Hepatocyte (in vitro differentiated cells): ENCODE data around the gene KRT16. TPM values are rescaled to one million over a fixed set of nuclear protein-coding genes. Genes with fewer than 3 reads are reported as not detected.

Source experiments
- DNase-seq: peaks from one replicate; pipeline ENCODE4 v3.0.0-alpha.2; 2016; ENCODE audit warnings: low spot score
- H2AFZ ChIP-seq: fragments of 200-600 bp; sonication (generic); 2 replicates; pipeline ENCODE4 v1.6.0; 2016; ENCODE audit warnings: antibody characterized with exemption, mild to moderate bottlenecking
- H3K27ac ChIP-seq: fragments of 200-600 bp; sonication (generic); 2 replicates; pipeline ENCODE4 v1.5.1; 2016; ENCODE audit warnings: mild to moderate bottlenecking
- H3K27me3 ChIP-seq: fragments of 200-600 bp; sonication (generic); 2 replicates; pipeline ENCODE4 v1.6.1; 2016
- H3K36me3 ChIP-seq: fragments of 200-600 bp; sonication (generic); replicated peaks from 2 replicates; pipeline ENCODE4 v1.5.1; 2016; ENCODE audit warnings: low read depth; ENCODE audit not compliant: insufficient read depth
- H3K4me1 ChIP-seq: fragments of 200-600 bp; sonication (generic); 2 replicates; pipeline ENCODE4 v1.5.1; 2016; ENCODE audit warnings: mild to moderate bottlenecking, moderate library complexity; ENCODE audit not compliant: insufficient read depth
- H3K4me2 ChIP-seq: fragments of 200-600 bp; sonication (generic); 2 replicates; pipeline ENCODE4 v1.6.0; 2016
- H3K4me3 ChIP-seq: fragments of 200-600 bp; sonication (generic); 2 replicates; pipeline ENCODE4 v1.5.1; 2016; ENCODE audit warnings: mild to moderate bottlenecking
- H3K79me2 ChIP-seq: fragments of 200-600 bp; sonication (generic); 2 replicates; pipeline ENCODE4 v1.6.0; 2017; ENCODE audit warnings: mild to moderate bottlenecking
- H3K9me2 ChIP-seq: fragments of 200-600 bp; sonication (generic); replicated peaks from 2 replicates; pipeline ENCODE4 v1.6.0; 2017; ENCODE audit warnings: mild to moderate bottlenecking; ENCODE audit not compliant: insufficient read depth
- H3K9me3 ChIP-seq: fragments of 200-600 bp; sonication (generic); 2 replicates; pipeline ENCODE4 v1.5.1; 2016; ENCODE audit warnings: low read depth, mild to moderate bottlenecking
- H4K20me1 ChIP-seq: fragments of 200-600 bp; sonication (generic); 2 replicates; pipeline ENCODE4 v1.6.0; 2016; ENCODE audit warnings: mild to moderate bottlenecking; ENCODE audit not compliant: insufficient read depth, poor library complexity, severe bottlenecking
- CTCF ChIP-seq: fragments of 200-600 bp; sonication (generic); IDR thresholded peaks from 2 replicates; pipeline ENCODE4 v1.5.1; 2016; ENCODE audit warnings: antibody characterized with exemption, mild to moderate bottlenecking; ENCODE audit not compliant: poor library complexity
- EZH2 ChIP-seq: fragments of 200-600 bp; sonication (generic); IDR thresholded peaks from 2 replicates; pipeline ENCODE4 v1.6.1; 2016; ENCODE audit warnings: antibody characterized with exemption, mild to moderate bottlenecking, borderline replicate concordance
- EZH2phosphoT487 ChIP-seq: fragments of 200-600 bp; sonication (generic); IDR thresholded peaks from one replicate; pipeline ENCODE4 v1.6.1; 2018; ENCODE audit warnings: antibody characterized with exemption, mild to moderate bottlenecking, low read depth, moderate library complexity; ENCODE audit not compliant: unreplicated experiment, severe bottlenecking
- WGBS: methylation state at CpG from one replicate; pipeline ENCODE4 v1.1.6; 2016; ENCODE audit warnings: low lambda C conversion rate; ENCODE audit errors: missing lambda C conversion rate; 5-methylcytosine and 5-hydroxymethylcytosine counted together
- polyA plus RNA-seq: library from polyadenylated mRNA; unstranded; fragments of >200 nt; fragmentation: Nextera tagmentation; extraction: Ambion mirVana; gene quantifications from 2 replicates; pipeline ENCODE4 v1.2.1, GENCODE V29; 2016
- total RNA-seq: library from RNA; depleted of rRNA; stranded (reverse); fragments of >200 nt; gene quantifications from 2 replicates; pipeline ENCODE4 v1.2.3, GENCODE V29; 2014

The KRT16 gene
- total and polyA plus RNA-seq, 2 experiments from 2014 or later: 0.90 to 2.5 TPM

- no peaks in the 10 kb centered on the region for H3K27me3 ChIP-seq
- TF ChIP-seq CTCF (no peak), EZH2phosphoT487 (no peak), EZH2 (no peak)
- 73% methylated on average over 5 of the region's 5 CpGs for WGBS
- H2AFZ ChIP-seq: no peak overlapping the region
- peaks cover 19% of the 10 kb centered on the region for H3K4me1 ChIP-seq
- H3K9me3 ChIP-seq: no peaks in the 10 kb centered on the region
- H3K4me2 ChIP-seq: no peak overlapping the region
- H4K20me1 ChIP-seq: no peaks in the 10 kb centered on the region
- no peak for DNase-seq
- H3K79me2 ChIP-seq: no peaks in the 10 kb centered on the region
- H3K9me2 ChIP-seq: no peaks in the 10 kb centered on the region
- H3K4me3 ChIP-seq: no peak overlapping the region
- H3K36me3 ChIP-seq: no peaks in the 10 kb centered on the region
- H3K27ac ChIP-seq: no peak overlapping the region
Measured at GRCh38 chr17:41632482-41633105, 20.0 kb upstream of the KRT16 start.

- Histone ChIP-seq H3K4me3 (no peak overlapping the region), H2AFZ (no peak overlapping the region), H3K79me2 (no peaks in the 10 kb centered on the region), H3K36me3 (no peaks in the 10 kb centered on the region), H3K4me2 (no peak overlapping the region), H3K9me2 (no peaks in the 10 kb centered on the region), H3K4me1 (peaks cover 19% of the 10 kb centered on the region), H3K9me3 (no peaks in the 10 kb centered on the region), H3K27me3 (no peaks in the 10 kb centered on the region), H3K27ac (no peak overlapping the region), H4K20me1 (no peaks in the 10 kb centered on the region)
- no peak for DNase-seq
- WGBS: 86% methylated on average over 15 of the region's 15 CpGs
- TF ChIP-seq CTCF: no peak
- TF ChIP-seq EZH2: no peak
- no peak for TF ChIP-seq EZH2phosphoT487
Measured at GRCh38 chr17:41631898-41632285, 19.3 kb upstream of the KRT16 start.

GRCh38 chr17:41631025-41631897 lies 18.7 kb upstream of the KRT16 start:
- TF ChIP-seq EZH2 (no peak), EZH2phosphoT487 (no peak), CTCF (no peak)
- no peaks in the 10 kb centered on the region for H3K9me3 ChIP-seq
- no peaks in the 10 kb centered on the region for H4K20me1 ChIP-seq
- no peak overlapping the region for H3K4me3 ChIP-seq
- H3K9me2 ChIP-seq: no peaks in the 10 kb centered on the region
- 84% methylated on average over 8 of the region's 8 CpGs for WGBS
- peaks cover 16% of the 10 kb centered on the region for H3K4me1 ChIP-seq
- H3K36me3 ChIP-seq: no peaks in the 10 kb centered on the region
- H3K79me2 ChIP-seq: no peaks in the 10 kb centered on the region
- H3K27me3 ChIP-seq: no peaks in the 10 kb centered on the region
- no peak for DNase-seq
- no peak overlapping the region for H2AFZ ChIP-seq
- no peak overlapping the region for H3K27ac ChIP-seq
- H3K4me2 ChIP-seq: no peak overlapping the region
